ENCODE data around the gene STXBP5L.
"Not testable (repeated sequence)": the region's sequence is repeated elsewhere in the genome, so short reads cannot be mapped to it uniquely, and the experiment has no call there.

Gene STXBP5L

GRCh38 chr3:121232309-121233225 lies 324.6 kb downstream of the STXBP5L start:
- no peak for DNase-seq

- no peak for DNase-seq
Observed at GRCh38 chr3:121243208-121243607, 335.2 kb downstream of the STXBP5L start.

- DNase-seq = no peak
Observed at GRCh38 chr3:121252676-121253075, 344.7 kb downstream of the STXBP5L start.

- DNase-seq = no peak
Observed at GRCh38 chr3:121269389-121269788, 361.4 kb downstream of the STXBP5L start.

- no peak for DNase-seq
Observed at GRCh38 chr3:121274411-121274810, 366.4 kb downstream of the STXBP5L start.

- DNase-seq = no peak
Observed at GRCh38 chr3:121295452-121295851, 387.4 kb downstream of the STXBP5L start.

- DNase-seq = no peak
Observed at GRCh38 chr3:121295979-121296378, 388.0 kb downstream of the STXBP5L start.

GRCh38 chr3:121324320-121324719 lies 416.3 kb downstream of the STXBP5L start:
- no peak for DNase-seq

- no peak for DNase-seq
Observed at GRCh38 chr3:121330118-121330517, 422.1 kb downstream of the STXBP5L start.

- no peak for DNase-seq
Observed at GRCh38 chr3:121330634-121331033, 422.6 kb downstream of the STXBP5L start.

GRCh38 chr3:121355960-121356359 lies 448.0 kb downstream of the STXBP5L start:
- not testable (repeated sequence) for DNase-seq

- DNase-seq = no peak
Observed at GRCh38 chr3:121362035-121362734, 454.2 kb downstream of the STXBP5L start.

GRCh38 chr3:121388308-121388707 lies 480.3 kb downstream of the STXBP5L start:
- not testable (repeated sequence) for DNase-seq

GRCh38 chr3:121395967-121396366 lies 488.0 kb downstream of the STXBP5L start:
- not testable (repeated sequence) for DNase-seq

- not testable (repeated sequence) for DNase-seq
Observed at GRCh38 chr3:121398051-121398450, 490.0 kb downstream of the STXBP5L start.

- no peak for DNase-seq
Observed at GRCh38 chr3:121399820-121400219, 491.8 kb downstream of the STXBP5L start.

- no peak for DNase-seq
Observed at GRCh38 chr3:121405631-121406030, 497.6 kb downstream of the STXBP5L start.

- no peak for DNase-seq
Observed at GRCh38 chr3:121411523-121411922, 503.5 kb downstream of the STXBP5L start.

GRCh38 chr3:121414924-121415323 lies 506.9 kb downstream of the STXBP5L start:
- DNase-seq = no peak

GRCh38 chr3:121418182-121418581 lies 510.2 kb downstream of the STXBP5L start:
- no peak for DNase-seq

- DNase-seq = no peak
Observed at GRCh38 chr3:121424549-121424948, 516.5 kb downstream of the STXBP5L start.

- DNase-seq = no peak
Observed at GRCh38 chr3:121430664-121431215, 522.7 kb downstream of the STXBP5L start.

GRCh38 chr3:121431726-121432517 lies 523.9 kb downstream of the STXBP5L start:
- DNase-seq = peak; percentile 81
